Transverse colon (tissue), 4 donors: Measurements from ENCODE around the gene APLP1. TPM values are rescaled to one million over a fixed set of nuclear protein-coding genes. Genes with fewer than 3 reads are reported as not detected.

Experiments used
- DNase-seq: peaks from one replicate; pipeline ENCODE4 v3.0.0-alpha.2; 2019
- H3K27ac ChIP-seq, 4 donors: fragments of 200-600 bp; sonication (generic); 2 replicates each; pipeline ENCODE4 v1.5.1; 2016 to 2018; ENCODE audit warnings: inconsistent platforms in 4 of 4
- H3K27me3 ChIP-seq: fragments of 200-600 bp; sonication (generic); 2 replicates; pipeline ENCODE4 v1.5.1; 2017; ENCODE audit warnings: inconsistent platforms
- H3K36me3 ChIP-seq, 4 donors: fragments of 200-600 bp; sonication (generic); 2 replicates each; pipeline ENCODE4 v1.5.1; 2017 to 2019; ENCODE audit warnings: inconsistent platforms in 4 of 4
- H3K4me1 ChIP-seq, 4 donors: fragments of 200-600 bp; sonication (generic); 2 replicates each; pipeline ENCODE4 v1.5.1; 2017 to 2020; ENCODE audit warnings: inconsistent platforms in 4 of 4
- H3K4me3 ChIP-seq, 4 donors: fragments of 200-600 bp; sonication (generic); 1 replicate in 1 of 4; 2 replicates in 3 of 4; pipeline versions ENCODE4 v1.5.1 to v1.6.1; 2017 to 2019; ENCODE audit warnings: inconsistent platforms in 4 of 4
- H3K9me3 ChIP-seq, 2 donors: fragments of 200-600 bp; sonication (generic); 2 replicates each; pipeline ENCODE4 v1.5.1; 2017 to 2019; ENCODE audit warnings: inconsistent platforms in 2 of 2
- CTCF ChIP-seq, 5 experiments: fragments of 200-600 bp in 3 of 5; fragments of 450-650 bp in 2 of 5; sonication (generic) in 3 of 5; IDR thresholded peaks; 1 replicate in 2 of 5; 2 replicates in 3 of 5; pipeline ENCODE4 v1.5.1; 2016 to 2017; ENCODE audit warnings: antibody characterized with exemption in 5 of 5, inconsistent platforms in 3 of 5, mild to moderate bottlenecking in 2 of 5, moderate library complexity in 1 of 5
- EP300 ChIP-seq: sonication (generic); formaldehyde crosslinking; IDR thresholded peaks from one replicate; pipeline ENCODE4 v1.6.1; 2017; ENCODE audit warnings: antibody characterized with exemption, low read depth
- POLR2A ChIP-seq: fragments of 450-650 bp; IDR thresholded peaks from one replicate; pipeline ENCODE4 v1.6.1; 2016; ENCODE audit warnings: antibody characterized with exemption, mild to moderate bottlenecking, moderate library complexity
- POLR2AphosphoS5 ChIP-seq, 3 donors: sonication (generic); formaldehyde crosslinking; IDR thresholded peaks; one replicate each; pipeline ENCODE4 v1.6.1; 2016; ENCODE audit warnings: antibody characterized with exemption in 3 of 3
- WGBS, 2 donors: methylation state at CpG; one replicate each; pipeline ENCODE4 v1.1.5; 2018; ENCODE audit warnings: low coverage in 1 of 2; 5-methylcytosine and 5-hydroxymethylcytosine counted together
- in situ Hi-C, 4 donors: fragments of 200-750 bp; cut with MboI; loops; one replicate each; pipeline versions ENCODE4 v1.15.0 to v1.15.1; 2017; ENCODE audit warnings: low sequenced_read_pairs in 3 of 4, low pct_ligation_motif_present in 1 of 4, low pct_unique_long_range_greater_than_20kb in 1 of 4
- intact Hi-C: fragments of 100-400 bp; cut with DNase I; formaldehyde crosslinking; loops from one replicate; pipeline ENCODE4 v1.15.1; 2023; ENCODE audit warnings: low total_unique reads
- total RNA-seq, 4 donors: library from RNA; depleted of rRNA; stranded (reverse); fragments of >200 nt; gene quantifications; one replicate each; pipeline ENCODE4 v1.1.0, GENCODE V29; 2016

APLP1 gene
- total RNA-seq, 4 donors from 2014 or later, result 1.00 to 10.5 (median 4.5) TPM

- Histone ChIP-seq H3K9me3 (no peaks in the 10 kb centered on the region), H3K36me3 (no peaks in the 10 kb centered on the region), H3K4me1 (peaks cover 12 to 20% (median 13%) of the 10 kb centered on the region in 4 donors), H3K27me3 (peaks cover 77% of the 10 kb centered on the region), H3K4me3 (peak overlapping the region in 2 of 4 donors; percentile 11 to 27), H3K27ac (no peak overlapping the region)
- intact Hi-C loops (no loop called here), in situ Hi-C loops (no loop called here)
- WGBS, 2 donors, result 7 to 28% methylated on average over 2 to 42 of the region's 63 CpGs
- DNase-seq, result peak; percentile 41
- no peak for TF ChIP-seq CTCF (IDR thresholded peaks at IDR 0.05)
- no peak for TF ChIP-seq EP300
- TF ChIP-seq POLR2AphosphoS5 (IDR thresholded peaks at IDR 0.05), result no peak
- TF ChIP-seq POLR2A, result no peak
These were observed 22.9 kb upstream of the APLP1 start for GRCh38 chr19:35845215-35846037.

DNA sequence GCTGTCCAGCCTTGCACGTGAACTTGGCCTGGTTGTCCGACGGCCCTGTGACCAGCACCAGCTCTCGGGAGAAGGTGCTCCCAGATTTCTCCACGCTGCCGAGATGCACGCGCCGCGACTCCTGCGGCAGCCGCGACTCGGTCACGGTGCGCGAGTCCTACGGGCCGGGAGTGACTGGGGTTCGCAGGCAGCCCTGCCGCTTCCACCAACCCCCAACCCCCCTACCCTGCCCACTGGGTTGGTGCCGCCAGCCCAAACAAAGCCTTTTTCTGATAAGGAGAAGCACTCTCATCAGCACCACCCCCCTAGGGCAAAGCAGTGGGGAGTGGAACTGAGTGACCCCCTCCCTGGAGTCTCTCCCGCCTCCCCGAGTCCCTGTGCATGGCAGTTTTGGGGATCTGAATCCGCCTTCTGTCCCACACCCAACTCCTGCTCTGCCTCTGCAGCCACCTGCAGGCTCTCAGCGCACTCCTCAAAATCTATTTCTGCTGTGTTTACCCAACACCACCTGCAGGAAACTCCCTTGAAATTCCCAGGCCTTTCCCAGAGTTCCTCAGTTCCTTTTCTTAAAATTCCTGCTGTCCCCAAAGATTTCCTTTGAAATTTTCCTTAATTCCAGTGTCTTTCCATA is 22.2 kb upstream of the APLP1 start:
- Histone ChIP-seq H3K27ac (no peak overlapping the region), H3K9me3 (no peaks in the 10 kb centered on the region), H3K4me3 (peak overlapping the region in 2 of 4 donors; percentile 11 to 27), H3K4me1 (peaks cover 12 to 20% (median 13%) of the 10 kb centered on the region in 4 donors), H3K27me3 (peaks cover 83% of the 10 kb centered on the region), H3K36me3 (no peaks in the 10 kb centered on the region)
- in situ Hi-C loops, result no loop called here
- intact Hi-C loops, result no loop called here
- TF ChIP-seq POLR2AphosphoS5 (IDR thresholded peaks at IDR 0.05) (no peak), CTCF (IDR thresholded peaks at IDR 0.05) (peak in 1 of 5 experiments; percentile 8)
- 1 to 13% methylated on average over 4 to 20 of the region's 26 CpGs for WGBS, 2 donors
- DNase-seq, result no peak

DNA sequence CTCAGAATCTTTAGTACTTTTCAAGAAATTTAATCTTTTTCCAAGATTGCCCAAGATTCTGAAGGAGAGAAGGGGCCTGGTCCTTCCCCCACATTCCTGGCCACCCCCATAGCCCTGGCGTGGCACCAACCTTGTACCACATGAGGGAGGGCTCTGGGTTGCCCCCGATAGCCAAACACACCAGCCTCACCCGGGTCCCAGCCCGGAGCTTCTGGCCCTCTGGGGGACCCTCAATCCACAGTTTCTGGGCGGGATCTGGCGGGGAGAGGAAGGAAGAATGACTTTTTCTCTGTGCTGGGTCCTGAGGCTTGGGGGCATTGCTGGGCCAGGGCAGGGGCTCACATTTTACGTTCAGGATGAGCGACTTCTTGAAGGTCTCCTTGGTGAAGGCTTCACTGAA is 20.5 kb upstream of the APLP1 start:
- 80% methylated on average over 8 of the region's 8 CpGs; no CpG with 5 or more reads in 1 of the 2 donors for WGBS, 2 donors
- H3K36me3 ChIP-seq, result no peaks in the 10 kb centered on the region
- no peak for DNase-seq
- in situ Hi-C loops, result no loop called here
- peaks cover 88% of the 10 kb centered on the region for H3K27me3 ChIP-seq
- H3K4me1 ChIP-seq, result peaks cover 12 to 20% (median 13%) of the 10 kb centered on the region in 4 donors
- H3K9me3 ChIP-seq, result no peaks in the 10 kb centered on the region
- TF ChIP-seq POLR2AphosphoS5 (IDR thresholded peaks at IDR 0.05) (no peak), EP300 (no peak), POLR2A (no peak), CTCF (IDR thresholded peaks at IDR 0.05) (no peak)
- intact Hi-C loops, result no loop called here
- H3K4me3 ChIP-seq, result no peak overlapping the region
- no peak overlapping the region for H3K27ac ChIP-seq

- Histone ChIP-seq H3K36me3 (no peaks in the 10 kb centered on the region), H3K27ac (no peak overlapping the region), H3K4me1 (peaks cover 12 to 20% (median 13%) of the 10 kb centered on the region in 4 donors), H3K4me3 (no peak overlapping the region), H3K27me3 (peaks cover 86% of the 10 kb centered on the region), H3K9me3 (no peaks in the 10 kb centered on the region)
- intact Hi-C loops (no loop called here), in situ Hi-C loops (no loop called here)
- WGBS, 2 donors, result 85% methylated on average over 8 of the region's 8 CpGs; no CpG with 5 or more reads in 1 of the 2 donors
- TF ChIP-seq EP300 (no peak), POLR2AphosphoS5 (IDR thresholded peaks at IDR 0.05) (no peak), CTCF (IDR thresholded peaks at IDR 0.05) (no peak), POLR2A (no peak)
- DNase-seq, result no peak
These were observed 19.9 kb upstream of the APLP1 start for GRCh38 chr19:35848486-35848885.
